ENCODE measurements around the gene TPCN2.
A peak's percentile ranks its signal among the peaks of the same experiment; 100 is the strongest.
"Not testable (repeated sequence)": the region's sequence is repeated elsewhere in the genome, so short reads cannot be mapped to it uniquely, and the experiment has no call there.

The TPCN2 gene

DNA sequence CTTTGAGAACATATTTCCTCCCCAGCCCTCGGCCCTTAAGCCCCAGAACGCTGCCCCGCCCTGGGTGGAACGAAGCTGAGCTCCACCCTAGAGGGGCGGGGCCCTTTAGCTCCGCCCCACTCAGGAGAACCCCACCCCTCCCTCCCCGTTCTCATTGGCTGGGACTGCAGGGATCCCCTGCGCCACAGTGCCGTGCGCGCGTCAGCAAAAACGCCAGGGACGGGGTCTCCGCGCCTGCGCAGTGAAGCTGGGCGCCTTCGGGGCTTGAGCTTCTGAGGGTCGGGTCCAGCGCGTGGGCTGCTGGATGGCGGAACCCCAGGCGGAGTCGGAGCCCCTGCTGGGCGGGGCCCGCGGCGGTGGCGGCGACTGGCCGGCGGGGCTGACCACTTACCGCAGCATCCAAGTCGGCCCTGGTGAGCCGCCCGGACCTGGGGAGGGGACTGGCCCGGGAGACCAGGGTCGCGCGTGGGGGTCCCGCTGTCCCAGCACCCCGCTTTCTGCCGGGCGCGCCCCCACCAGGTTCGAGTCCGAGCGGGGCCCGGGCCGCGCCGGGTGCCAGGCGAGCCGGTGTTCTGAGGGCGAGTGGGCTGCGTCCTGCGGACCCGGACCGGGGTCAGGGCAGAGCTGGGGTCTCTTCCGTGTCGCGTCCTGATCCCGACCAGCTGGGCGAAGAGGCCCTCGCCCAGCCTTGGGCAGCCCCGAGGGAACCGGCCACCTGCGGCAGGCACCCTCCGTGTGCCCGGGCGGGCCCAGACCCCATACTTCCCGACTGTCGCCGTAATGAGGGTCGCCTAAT is at the start of gene TPCN2:
Gene TPCN2 (plus strand): TSS at position 239 of the 796 bp plus-strand sequence. CDS start 66 bp downstream, at position 305.
- DNase-seq = peak in 55 of 56 donors; percentile 61 to 96 (median 88)

DNA sequence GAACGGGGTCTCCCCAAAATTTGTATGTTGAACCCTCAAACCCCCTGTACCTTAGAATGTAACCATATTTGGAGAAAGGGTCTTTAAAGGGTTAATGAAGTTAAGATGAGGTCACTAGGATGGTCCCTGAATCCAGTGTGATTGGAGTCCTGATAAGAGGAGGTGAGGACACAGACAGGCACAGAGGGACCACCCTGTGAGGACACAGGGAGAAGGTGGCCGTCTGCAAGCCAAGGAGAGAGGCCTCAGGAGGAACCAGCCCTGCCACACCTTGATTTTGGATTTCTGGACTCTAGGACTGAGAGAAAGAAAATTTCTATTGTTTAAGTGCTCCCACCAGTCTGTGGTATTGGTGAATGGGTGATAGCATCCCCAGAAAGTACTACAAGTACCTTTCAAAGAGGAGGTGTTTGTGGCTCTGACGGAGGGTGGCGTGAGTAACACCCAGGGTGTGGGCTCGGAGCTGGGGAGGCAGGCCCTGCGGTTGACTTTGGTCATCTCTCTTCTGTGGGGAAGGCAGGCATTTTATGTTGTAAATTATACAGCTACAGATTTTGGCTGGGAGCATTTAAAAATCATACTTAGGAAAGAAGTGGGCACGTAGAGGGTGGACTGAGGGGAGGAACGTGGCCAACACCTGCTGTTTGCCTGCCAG is 49.5 kb upstream of the TPCN2 start:
- DNase-seq = no peak

DNA sequence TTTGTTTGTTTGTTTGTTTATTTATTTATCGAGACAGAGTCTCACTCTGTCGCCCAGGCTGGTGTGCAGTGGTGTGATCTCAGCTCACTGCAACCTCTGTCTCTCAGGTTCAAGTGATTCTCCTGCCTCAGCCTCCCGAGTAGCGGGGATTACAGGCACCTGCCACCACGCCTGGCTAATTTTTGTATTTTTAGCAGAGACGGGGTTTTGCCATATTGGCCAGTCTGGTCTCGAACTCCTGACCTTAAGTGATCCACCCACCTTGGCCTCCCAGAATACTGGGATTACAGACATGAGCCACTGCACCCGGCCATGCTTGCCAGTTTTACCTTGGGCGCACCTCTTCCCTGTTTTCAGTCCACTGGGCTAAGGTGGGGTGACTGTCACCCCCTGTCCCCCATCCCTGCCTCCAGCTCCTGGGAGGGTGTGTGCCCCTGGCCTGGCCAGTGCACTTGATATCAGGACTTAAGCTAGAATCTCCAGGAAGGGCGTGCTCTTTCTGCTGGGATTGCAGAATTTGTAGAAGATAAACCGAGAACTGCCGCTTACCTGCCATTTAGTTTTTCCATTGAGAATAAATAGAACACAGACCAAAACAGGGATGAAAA is 48.9 kb upstream of the TPCN2 start:
- DNase-seq = not testable (repeated sequence)

DNA sequence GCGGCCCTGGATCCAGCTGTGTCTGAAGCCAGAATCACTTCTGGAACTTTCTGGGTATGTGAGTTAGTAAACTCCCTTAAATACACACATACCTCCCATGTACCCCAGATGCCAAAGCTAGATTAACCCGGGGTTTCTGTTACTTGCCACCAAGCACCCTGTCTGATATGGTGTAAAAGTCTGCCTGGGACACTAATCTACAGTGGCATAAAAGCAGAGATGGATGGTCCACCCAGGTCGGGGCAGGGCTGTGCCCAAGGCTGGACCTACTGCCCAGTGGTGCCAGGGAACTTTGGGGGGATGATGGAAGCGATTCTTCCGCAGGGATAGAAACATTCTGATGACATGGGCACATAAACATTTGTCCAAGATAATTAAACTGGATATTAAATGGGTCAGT is 48.3 kb upstream of the TPCN2 start:
- no peak for DNase-seq

DNA sequence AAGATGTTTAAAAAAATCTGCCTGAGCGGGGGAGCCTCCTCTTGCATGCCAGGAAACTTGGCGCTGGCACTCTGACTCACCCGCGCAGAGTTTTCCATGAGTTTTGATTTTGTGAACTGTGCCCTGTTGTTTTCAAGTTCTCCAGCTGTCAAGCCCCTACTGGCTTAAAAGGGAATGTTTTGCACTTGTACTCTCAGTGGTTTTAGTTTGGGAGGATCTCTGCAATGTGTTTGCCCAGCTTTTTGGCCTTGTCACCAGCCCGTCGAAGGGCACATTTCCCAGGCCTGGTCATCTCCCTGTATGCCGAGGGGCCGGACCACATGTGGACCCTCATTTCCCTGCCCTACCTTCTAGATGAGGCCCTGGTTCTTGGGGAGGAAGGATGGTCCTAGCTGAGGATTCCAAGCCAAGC is 47.9 kb upstream of the TPCN2 start:
- peak in 1 of 56 donors; percentile 16 for DNase-seq

DNA sequence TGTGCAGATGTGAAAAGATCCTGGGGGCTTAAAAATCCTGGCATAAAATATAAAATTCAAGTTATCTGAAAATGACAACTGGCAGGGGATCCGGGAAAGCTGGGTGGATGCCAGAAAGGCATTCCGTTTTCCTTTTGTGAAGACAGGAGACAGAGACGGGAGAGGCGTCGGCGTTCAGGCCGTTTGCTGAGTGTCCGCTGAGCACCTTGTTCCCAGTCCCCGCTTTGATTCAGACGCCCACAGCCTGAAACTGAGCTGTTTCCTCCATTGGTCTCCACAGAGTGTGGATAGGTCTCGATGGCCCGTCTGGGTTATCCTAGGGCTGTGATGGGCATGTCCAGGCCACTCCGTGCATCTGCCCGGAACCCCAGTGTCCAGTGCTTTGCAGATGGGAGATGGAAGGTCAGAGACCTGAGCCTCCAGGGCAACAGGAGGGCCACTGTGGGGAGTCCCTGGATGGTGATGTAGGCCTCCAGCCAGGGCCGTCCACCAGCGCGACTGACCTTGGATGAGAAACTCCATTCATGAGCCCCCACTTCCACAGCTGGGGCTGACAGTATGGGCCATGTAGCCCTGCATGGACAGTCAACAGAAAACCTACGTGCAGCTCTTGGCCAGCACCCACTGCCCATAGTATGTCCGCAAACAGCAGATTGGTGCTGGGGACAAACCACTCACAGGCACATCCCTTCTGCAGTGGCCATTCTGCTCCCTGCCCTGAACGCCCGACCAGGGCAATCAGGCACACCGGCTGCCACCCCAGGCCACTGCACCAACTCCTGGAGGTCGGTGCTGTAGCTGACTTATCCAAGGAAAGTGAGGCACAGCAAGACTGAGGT is 47.3 kb upstream of the TPCN2 start:
- DNase-seq = peak in 1 of 56 donors; percentile 17

DNA sequence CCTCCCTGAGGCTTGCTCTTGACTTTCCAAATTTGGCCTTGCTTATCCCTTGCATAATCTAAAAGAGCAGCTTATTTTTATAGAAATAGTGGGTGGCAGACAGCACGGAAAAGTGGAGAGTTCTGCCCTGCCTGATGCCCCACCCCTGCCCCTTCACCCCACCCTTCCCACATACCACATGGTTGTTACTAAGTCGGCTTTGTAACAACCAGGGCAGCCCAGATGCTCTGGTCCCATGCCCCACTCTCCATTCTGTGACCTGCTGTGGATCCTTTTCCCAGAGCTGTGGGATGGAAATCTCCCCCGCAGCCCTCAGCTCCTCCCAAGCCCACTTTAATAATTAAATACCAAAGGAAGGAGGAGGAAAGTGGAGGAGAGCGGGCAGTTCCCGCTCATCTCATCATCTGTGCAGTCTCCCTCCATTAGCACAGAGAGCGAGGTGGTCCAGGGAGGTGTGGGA is 46.6 kb upstream of the TPCN2 start:
- DNase-seq = no peak

DNA sequence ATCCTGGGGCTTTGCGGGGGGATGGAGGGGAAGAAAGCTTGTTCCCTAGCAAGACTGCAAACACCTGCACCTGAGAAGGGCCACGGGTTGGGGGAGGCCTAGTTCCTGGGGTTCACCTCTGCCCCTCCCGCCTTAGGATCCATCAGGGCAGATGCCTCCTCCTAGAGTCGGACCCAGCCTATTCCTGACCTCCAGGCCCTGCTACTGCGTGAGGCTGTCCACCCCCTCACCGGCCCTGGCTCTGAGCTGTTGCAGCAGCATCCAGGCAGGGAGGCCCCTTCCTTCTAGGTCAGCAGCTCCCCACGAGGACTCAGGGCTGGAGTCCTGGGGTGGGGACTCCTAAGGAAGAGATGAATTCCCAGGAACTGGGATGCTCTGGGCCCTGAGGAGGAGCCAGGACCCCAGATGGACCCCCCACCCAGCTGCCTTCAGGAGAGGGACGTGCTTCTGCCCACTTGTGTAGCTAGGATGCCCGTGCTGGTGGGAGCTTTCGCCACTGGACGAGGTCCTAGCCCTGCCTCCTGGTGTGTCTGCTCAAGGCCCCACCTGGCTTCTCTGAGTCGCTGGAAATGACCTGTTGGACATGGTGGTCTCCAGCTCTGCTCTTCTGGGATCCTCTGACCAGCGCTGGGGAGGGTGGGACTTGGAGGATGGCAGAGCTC is 46.0 kb upstream of the TPCN2 start:
- DNase-seq = peak in 1 of 56 donors; percentile 20

DNA sequence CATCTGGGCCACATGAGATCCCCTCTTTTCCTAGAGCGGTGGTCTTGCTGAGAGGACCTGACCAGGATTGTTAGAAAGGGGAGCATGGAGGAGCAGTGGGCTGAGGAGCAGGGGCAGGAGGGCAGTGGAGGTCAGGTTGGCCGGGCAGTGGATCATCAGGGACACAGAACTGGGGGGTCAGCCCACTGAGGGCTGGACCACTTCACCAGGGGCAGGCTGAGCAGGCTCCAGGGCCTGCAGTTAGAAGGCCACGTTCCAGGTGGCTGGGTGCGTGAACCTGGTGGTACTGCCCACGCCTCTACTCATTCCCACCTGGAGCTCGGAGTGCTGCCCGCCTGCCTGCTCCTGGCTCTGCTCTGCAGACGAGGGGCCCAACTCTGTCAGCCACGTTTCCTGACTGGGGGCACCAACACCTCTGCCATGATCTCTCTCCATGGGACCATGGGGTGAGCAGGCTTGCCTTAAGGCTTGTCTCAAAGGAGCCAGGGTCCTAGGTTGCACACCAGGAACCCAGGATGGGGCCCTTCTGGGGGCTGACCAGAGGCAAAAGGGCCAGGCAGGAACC is 45.3 kb upstream of the TPCN2 start:
- DNase-seq = no peak

DNA sequence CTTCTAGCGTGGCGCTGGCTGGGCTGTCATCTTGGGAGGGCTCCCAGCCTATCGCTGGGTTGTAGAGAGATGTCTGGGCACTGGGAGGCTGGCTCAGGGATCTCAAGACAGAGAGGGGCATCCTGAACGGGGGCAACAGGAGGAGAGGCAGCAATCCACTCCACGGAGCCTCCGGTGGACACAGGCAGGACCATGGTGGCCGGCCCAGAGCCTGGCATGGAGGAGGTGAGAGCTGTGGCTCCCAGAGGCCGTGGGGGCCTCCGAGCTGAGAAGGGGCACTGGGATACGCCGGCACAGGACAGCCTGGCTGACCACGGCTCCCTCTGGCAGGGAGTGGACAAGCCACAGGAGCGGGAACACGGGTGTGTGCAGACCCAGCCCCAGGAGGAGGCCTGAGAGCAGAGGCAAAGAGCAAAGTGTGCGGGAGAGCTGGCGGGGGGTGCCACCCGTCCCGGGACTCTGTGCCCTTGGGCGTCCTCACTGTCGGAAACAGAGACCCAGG is 44.8 kb upstream of the TPCN2 start:
- DNase-seq = no peak

DNA sequence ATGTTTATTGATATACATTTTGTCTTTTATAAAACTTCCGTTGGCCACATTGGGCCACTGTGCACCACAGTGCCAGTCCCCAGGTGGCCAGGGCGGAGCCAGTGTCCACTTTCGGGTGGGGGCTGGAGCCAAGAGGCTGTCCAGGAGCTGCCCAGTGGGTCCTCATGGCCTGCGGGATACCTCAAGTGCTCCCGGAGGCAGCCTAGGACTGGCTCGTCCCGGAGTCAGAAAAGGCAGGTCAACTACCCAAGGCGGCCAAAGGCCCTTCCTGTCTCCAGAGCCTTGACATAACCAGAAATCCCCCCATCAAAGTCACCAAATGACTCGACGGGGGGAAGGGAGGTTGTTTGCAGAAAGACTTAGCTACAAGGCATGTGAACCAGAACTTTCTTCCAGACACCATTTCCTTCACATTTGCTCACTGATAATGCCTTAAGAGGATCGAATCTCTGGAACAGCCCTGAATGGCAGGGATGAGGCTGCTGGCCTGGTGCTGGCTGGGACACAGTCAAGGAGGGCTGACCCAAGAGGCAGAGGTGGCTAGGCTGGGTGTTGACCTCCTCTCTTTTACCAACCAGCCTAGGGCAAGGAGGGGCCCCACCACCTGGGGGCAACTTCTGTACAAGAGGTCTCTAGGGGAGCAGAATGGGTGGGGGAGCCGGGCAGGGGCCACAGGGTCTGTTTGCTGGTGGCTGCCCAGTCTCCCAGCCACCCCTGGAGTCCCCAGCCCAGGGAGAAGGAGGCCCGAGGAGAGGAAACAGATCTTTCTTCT is 44.1 kb upstream of the TPCN2 start:
- DNase-seq = no peak

DNA sequence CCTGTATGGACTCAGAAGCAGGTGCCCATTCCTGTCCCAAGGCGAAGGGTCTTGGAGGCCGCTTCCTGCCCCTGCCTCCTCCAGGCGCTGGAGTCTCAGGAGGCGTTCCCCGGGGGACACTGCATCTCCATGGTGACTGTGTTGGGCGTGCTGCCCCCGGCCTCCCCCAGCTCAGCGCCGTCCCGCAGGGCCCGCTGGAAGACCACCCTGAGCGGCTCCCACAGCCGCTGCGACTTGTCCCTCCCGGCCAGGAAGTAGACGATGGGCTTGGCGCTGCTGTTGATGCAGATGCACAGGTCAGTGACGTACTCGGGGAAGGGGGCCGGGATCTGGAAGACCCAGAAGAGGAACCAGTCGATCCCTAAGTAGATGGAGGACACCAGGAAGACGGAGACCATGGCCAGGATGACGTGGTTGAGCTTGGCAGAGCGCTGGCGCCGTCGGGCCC is 43.5 kb upstream of the TPCN2 start:
- no peak for DNase-seq

DNA sequence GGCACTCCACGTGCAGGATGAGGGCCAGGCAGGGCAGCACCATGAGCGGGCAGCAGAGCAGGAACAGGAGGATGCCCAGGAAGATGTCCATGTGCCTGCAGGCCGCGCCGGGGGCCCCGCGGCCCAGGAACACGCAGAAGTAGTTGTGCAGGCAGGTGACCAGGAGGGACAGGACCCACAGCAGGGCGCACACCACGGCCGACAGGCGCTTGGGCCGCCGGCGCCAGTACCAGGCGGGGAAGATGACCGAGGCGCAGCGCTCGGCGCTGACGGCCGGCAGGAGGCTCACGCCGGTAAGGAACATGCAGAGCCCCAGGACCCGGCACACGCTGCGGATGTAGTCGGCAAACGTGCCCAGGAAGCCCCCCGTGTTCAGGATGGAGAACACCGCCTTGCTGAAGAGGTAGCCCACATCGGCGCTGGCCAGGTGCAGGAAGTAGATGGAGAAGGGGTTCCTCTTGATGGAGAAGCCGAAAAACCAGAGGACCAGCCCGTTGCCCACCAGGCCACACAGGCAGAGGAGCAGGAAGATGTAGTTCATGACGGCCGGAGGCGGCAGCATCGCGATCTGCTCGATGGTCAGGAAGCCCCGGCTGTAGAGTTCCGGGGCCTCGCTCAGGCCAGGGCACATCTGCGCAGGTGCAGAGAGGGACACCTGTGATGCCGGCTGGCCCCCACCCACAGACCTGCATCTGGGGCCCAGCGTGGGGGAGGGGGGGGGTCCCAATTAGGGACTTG is 42.9 kb upstream of the TPCN2 start:
- DNase-seq = no peak

DNA sequence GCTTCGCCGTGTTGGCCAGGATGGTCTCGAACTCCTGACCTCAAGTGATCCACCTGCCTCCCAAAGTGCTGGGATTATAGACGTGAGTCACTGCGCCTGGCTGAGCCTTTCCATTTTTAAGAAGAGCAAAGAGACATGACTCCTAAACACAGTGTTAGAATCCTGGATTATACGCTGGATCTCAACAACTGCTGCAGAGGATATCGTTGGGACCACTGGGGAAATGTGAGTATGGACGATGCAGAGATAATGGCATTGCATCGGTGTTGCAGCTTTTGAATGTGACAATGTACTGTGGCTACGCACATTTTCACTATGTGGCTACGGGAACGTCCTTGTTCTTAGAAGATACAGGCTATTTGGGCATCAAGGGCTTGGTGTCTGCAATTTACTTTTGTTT is 41.9 kb upstream of the TPCN2 start:
- no peak for DNase-seq

DNA sequence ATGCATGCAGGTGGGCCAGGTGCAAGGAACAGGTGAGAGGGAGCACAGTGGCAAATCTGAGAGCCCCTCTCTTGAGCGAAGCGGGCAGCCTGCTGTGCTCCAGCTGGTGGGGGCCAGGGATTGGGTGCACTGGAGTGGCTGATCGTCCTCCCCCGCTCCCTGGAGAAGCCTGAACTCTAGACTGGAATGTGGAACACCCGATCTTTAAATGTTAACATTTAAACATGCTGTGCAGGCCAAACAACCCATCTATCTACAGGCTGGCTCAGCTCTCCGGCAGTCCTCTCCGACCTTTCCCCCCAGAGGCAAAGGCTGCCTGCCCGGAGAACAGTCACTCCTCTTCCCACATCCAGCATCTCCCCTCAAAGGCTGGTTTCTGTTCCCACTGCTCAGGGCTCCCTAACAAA is 40.8 kb upstream of the TPCN2 start:
- DNase-seq = no peak

DNA sequence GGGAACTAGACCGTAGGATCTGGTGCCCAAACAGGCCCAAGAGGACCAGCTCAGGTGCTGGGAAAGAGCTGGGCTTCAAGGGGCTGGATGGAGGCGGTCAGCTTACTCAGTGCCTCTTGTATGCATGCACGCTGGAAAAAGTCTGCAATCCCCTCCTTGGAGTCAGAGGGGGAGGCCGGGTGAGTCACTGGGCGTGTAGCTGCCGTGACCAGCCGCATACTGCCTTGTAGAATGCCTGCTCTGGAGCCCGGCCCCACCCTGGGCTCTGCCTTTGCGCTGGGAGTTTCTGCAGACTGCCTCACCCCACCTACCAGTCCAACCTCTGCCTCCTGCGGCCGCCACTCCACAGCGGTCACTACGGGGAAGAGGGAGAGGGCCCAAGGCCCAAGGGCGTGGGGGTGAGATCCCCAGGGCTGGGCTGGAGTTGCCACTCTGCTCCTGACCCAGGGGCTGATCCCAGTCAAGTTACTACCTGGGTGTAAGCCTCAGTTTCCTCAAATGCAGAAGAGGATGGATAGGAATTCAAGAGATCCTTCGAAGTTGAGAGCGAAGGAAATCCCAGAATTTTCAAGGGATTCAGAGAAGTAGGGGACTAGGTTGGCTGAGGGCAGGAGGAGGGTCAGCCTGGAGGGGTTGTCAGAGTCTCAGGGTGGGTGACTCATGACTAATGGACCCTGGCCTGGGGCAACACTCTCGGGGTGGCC is 39.8 kb upstream of the TPCN2 start:
- DNase-seq = no peak

DNA sequence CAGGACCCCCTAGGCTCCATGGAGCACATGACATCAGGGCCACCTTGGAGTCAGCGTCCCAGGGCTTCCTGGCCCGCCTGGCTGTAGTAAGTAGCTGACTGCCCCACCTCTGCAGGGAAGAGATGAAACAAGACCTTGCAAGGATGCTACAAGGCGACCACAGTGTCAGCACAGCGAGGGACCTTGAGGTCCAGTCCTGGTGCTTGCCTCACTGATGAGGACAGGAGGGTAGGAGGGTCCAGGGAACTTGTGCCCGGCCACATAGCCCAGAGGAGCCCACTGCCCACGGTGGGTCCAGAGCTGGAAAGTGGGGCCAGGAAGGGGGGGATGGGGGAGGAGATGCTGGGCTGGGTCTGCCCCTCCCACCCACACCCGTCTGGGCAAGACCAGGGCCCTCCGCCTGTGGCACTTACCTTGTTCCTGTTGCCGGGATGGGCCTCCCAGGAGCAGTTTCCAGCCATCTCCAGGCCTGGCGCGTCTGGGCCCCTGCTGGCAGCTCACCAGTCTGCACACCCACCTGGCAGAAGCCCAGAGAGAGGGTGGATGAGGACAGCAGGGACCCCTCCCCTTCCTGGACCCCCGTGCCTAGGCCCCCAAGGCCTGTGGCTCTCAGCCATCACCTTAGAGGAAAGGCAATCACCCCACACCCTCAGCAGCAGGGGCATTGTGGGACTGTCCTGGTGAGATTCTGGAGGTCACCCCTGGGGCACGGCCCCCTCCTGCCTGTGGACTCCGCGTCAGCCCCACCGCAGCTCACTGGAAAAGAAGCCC is 39.1 kb upstream of the TPCN2 start:
- DNase-seq = no peak

Data from amygdala (tissue), 56 donors.